H9 (cell line): ENCODE measurements around the gene PRDX3. TPM values are rescaled to one million over a fixed set of nuclear protein-coding genes. Genes with fewer than 3 reads are reported as not detected.

Experiments
- DNase-seq: peaks from one replicate; pipeline ENCODE4 v3.0.0-alpha.2; 2017
- H2AFZ ChIP-seq: one replicate; pipeline ENCODE4 v1.6.1; 2013; ENCODE audit warnings: mild to moderate bottlenecking, low read length, control low read depth, moderate library complexity
- H2AK5ac ChIP-seq: 2 replicates; pipeline ENCODE4 v1.6.1; 2013; ENCODE audit warnings: low read length, control low read depth, mixed read lengths; ENCODE audit not compliant: insufficient read length
- H2BK120ac ChIP-seq: one replicate; pipeline ENCODE4 v1.6.1; 2013; ENCODE audit warnings: low read depth, mild to moderate bottlenecking, low read length, control low read depth, inconsistent platforms; ENCODE audit not compliant: poor library complexity, severe bottlenecking
- H2BK12ac ChIP-seq: 2 replicates; pipeline ENCODE4 v1.6.1; 2013; ENCODE audit warnings: low read length, control low read depth, mixed read lengths, low read depth; ENCODE audit not compliant: insufficient read length
- H2BK15ac ChIP-seq: 2 replicates; pipeline ENCODE4 v1.6.1; 2013; ENCODE audit warnings: low read depth, low read length, control low read depth
- H2BK20ac ChIP-seq: one replicate; pipeline ENCODE4 v1.6.1; 2013; ENCODE audit warnings: low read depth, mild to moderate bottlenecking, low read length, control low read depth, inconsistent platforms; ENCODE audit not compliant: poor library complexity, severe bottlenecking
- H2BK5ac ChIP-seq: 2 replicates; pipeline ENCODE4 v1.6.1; 2013; ENCODE audit warnings: low read length, control low read depth, mixed read lengths; ENCODE audit not compliant: insufficient read length
- H3K14ac ChIP-seq: 2 replicates; pipeline ENCODE4 v1.6.1; 2013; ENCODE audit warnings: low read length, control low read depth; ENCODE audit not compliant: insufficient read depth
- H3K18ac ChIP-seq: 2 replicates; pipeline ENCODE4 v1.6.1; 2013; ENCODE audit warnings: low read depth, mild to moderate bottlenecking, mixed read lengths, low read length, control low read depth; ENCODE audit not compliant: insufficient read length
- H3K23ac ChIP-seq: 2 replicates; pipeline ENCODE4 v1.6.1; 2013; ENCODE audit warnings: low read length, control low read depth, mixed read lengths, low read depth; ENCODE audit not compliant: insufficient read length
- H3K23me2 ChIP-seq: 2 replicates; pipeline ENCODE4 v1.6.1; 2013; ENCODE audit warnings: low read depth, mild to moderate bottlenecking, mixed read lengths, low read length, control low read depth; ENCODE audit not compliant: insufficient read length, poor library complexity, severe bottlenecking
- H3K27ac ChIP-seq: 2 replicates; pipeline ENCODE4 v1.5.1; 2013; ENCODE audit warnings: low read length, control low read depth, mixed read lengths, low read depth; ENCODE audit not compliant: insufficient read length
- H3K27me3 ChIP-seq: 2 replicates; pipeline ENCODE4 v1.6.1; 2013; ENCODE audit warnings: low read length, control low read depth, inconsistent platforms; ENCODE audit not compliant: insufficient read depth
- H3K4ac ChIP-seq: 2 replicates; pipeline ENCODE4 v1.6.1; 2013; ENCODE audit warnings: low read depth, mild to moderate bottlenecking, control low read depth, inconsistent platforms, low read length, moderate library complexity
- H3K4me1 ChIP-seq: 2 replicates; pipeline ENCODE4 v1.6.1; 2013; ENCODE audit warnings: low read length, control low read depth, inconsistent platforms; ENCODE audit not compliant: insufficient read depth
- H3K4me2 ChIP-seq: 2 replicates; pipeline ENCODE4 v1.6.1; 2013; ENCODE audit warnings: low read length, control low read depth, mixed read lengths; ENCODE audit not compliant: insufficient read length, insufficient read depth
- H3K56ac ChIP-seq: 2 replicates; pipeline ENCODE4 v1.6.1; 2013; ENCODE audit warnings: low read depth, mild to moderate bottlenecking, mixed read lengths, low read length, control low read depth; ENCODE audit not compliant: insufficient read length
- H3K79me1 ChIP-seq: 2 replicates; pipeline ENCODE4 v1.6.1; 2013; ENCODE audit warnings: low read depth, mild to moderate bottlenecking, moderate library complexity, low read length, control low read depth, inconsistent platforms; ENCODE audit not compliant: insufficient read depth, poor library complexity, severe bottlenecking
- H3K79me2 ChIP-seq: 2 replicates; pipeline ENCODE4 v1.6.1; 2013; ENCODE audit warnings: low read length, control low read depth, inconsistent platforms; ENCODE audit not compliant: insufficient read depth
- H3K9ac ChIP-seq: 2 replicates; pipeline ENCODE4 v1.6.1; 2013; ENCODE audit warnings: low read length, control low read depth, mixed read lengths; ENCODE audit not compliant: insufficient read length; ENCODE audit errors: extremely low read depth
- H3K9me3 ChIP-seq: one replicate; pipeline ENCODE4 v1.6.1; 2013; ENCODE audit warnings: low read depth, low read length, inconsistent platforms; ENCODE audit not compliant: control insufficient read depth
- H3T11ph ChIP-seq: one replicate; pipeline ENCODE4 v1.6.1; 2013; ENCODE audit warnings: mild to moderate bottlenecking, low read length, control low read depth, inconsistent platforms
- H4K20me1 ChIP-seq: one replicate; pipeline ENCODE4 v1.6.1; 2013; ENCODE audit not compliant: control insufficient read depth, insufficient read length, insufficient read depth
- H4K5ac ChIP-seq: 2 replicates; pipeline ENCODE4 v1.6.1; 2013; ENCODE audit warnings: low read depth, mild to moderate bottlenecking, mixed read lengths, low read length, control low read depth; ENCODE audit not compliant: insufficient read length
- H4K8ac ChIP-seq: replicated peaks from 2 replicates; pipeline ENCODE4 v1.6.1; 2013; ENCODE audit warnings: low read length, control low read depth, mixed read lengths, low read depth; ENCODE audit not compliant: insufficient read length
- H4K91ac ChIP-seq: 2 replicates; pipeline ENCODE4 v1.6.1; 2013; ENCODE audit warnings: low read depth, mild to moderate bottlenecking, moderate library complexity, mixed read lengths, low read length, control low read depth; ENCODE audit not compliant: insufficient read length
- H3K27ac Mint-ChIP-seq, 3 experiments: 2 replicates in 2 of 3; 3 replicates in 1 of 3; pipeline ENCODE4 v1.8.0; 2020 to 2021; ENCODE audit warnings: mixed read lengths in 3 of 3, mild to moderate bottlenecking in 1 of 3, moderate library complexity in 1 of 3
- H3K27me3 Mint-ChIP-seq: 2 replicates; pipeline ENCODE4 v1.8.0; 2021; ENCODE audit warnings: low read depth, mild to moderate bottlenecking, moderate library complexity, mixed read lengths
- H3K36me3 Mint-ChIP-seq, 3 experiments: 2 replicates in 2 of 3; 3 replicates in 1 of 3; pipeline ENCODE4 v1.8.0; 2020 to 2021; ENCODE audit warnings: low read depth in 3 of 3, mixed read lengths in 3 of 3; ENCODE audit not compliant: insufficient read depth in 1 of 3
- H3K4me1 Mint-ChIP-seq, 2 experiments: 2 replicates each; pipeline ENCODE4 v1.8.0; 2020; ENCODE audit warnings: mixed read lengths in 2 of 2
- H3K4me3 Mint-ChIP-seq, 2 experiments: 2 replicates in 1 of 2; 3 replicates in 1 of 2; pipeline ENCODE4 v1.8.0; 2020 to 2021; ENCODE audit warnings: mild to moderate bottlenecking in 2 of 2, mixed read lengths in 2 of 2, moderate library complexity in 1 of 2
- H3K9me3 Mint-ChIP-seq, 2 experiments: 2 replicates in 1 of 2; 3 replicates in 1 of 2; pipeline ENCODE4 v1.8.0; 2020; ENCODE audit warnings: mild to moderate bottlenecking in 2 of 2, mixed read lengths in 2 of 2, moderate library complexity in 1 of 2
- CTCF ChIP-seq: fragments of 200-600 bp; sonication (generic); conservative IDR thresholded peaks from 3 replicates; pipeline ENCODE4 v1.8.0; 2021; ENCODE audit warnings: antibody characterized with exemption, mild to moderate bottlenecking
- WGBS: extraction: QIAGEN DNeasy Blood & Tissue Kit; methylation state at CpG from one replicate; pipeline ENCODE4 v1.1.7; 2013; ENCODE audit warnings: missing lambda C conversion rate, low lambda C conversion rate, mixed read lengths; ENCODE audit not compliant: insufficient read length; ENCODE audit errors: extremely low coverage; 5-methylcytosine and 5-hydroxymethylcytosine counted together
- total RNA-seq: library from RNA; stranded (reverse); gene quantifications from 2 replicates; pipeline ENCODE4 v1.2.1, GENCODE V29; 2021

The PRDX3 gene
- total RNA-seq, 1 experiment from 2014 or later = 181 TPM

GRCh38 chr10:119118231-119118630 is 60.4 kb downstream of the PRDX3 start:
- H3K14ac ChIP-seq = no peak overlapping the region
- no CpG with 5 or more reads among the region's 5 CpGs for WGBS
- H3K9ac ChIP-seq = no peak overlapping the region
- H2AK5ac ChIP-seq = no peak overlapping the region
- no peak for TF ChIP-seq CTCF
- H4K20me1 ChIP-seq = no peaks in the 10 kb centered on the region
- no peak overlapping the region for H3K4me3 Mint-ChIP-seq
- no peak overlapping the region for H3T11ph ChIP-seq
- H3K4ac ChIP-seq = no peak overlapping the region
- H3K79me1 ChIP-seq = no peaks in the 10 kb centered on the region
- H4K91ac ChIP-seq = no peak overlapping the region
- H3K27me3 ChIP-seq = no peaks in the 10 kb centered on the region
- no peak overlapping the region for H2BK12ac ChIP-seq
- no peak overlapping the region for H3K27ac Mint-ChIP-seq
- no peaks in the 10 kb centered on the region for H3K4me1 ChIP-seq
- H3K79me2 ChIP-seq = no peaks in the 10 kb centered on the region
- H4K5ac ChIP-seq = no peak overlapping the region
- no peak overlapping the region for H3K27ac ChIP-seq
- peaks cover 42 to 81% (median 79%) of the 10 kb centered on the region in 3 experiments for H3K36me3 Mint-ChIP-seq
- no peaks in the 10 kb centered on the region for H3K27me3 Mint-ChIP-seq
- H2BK120ac ChIP-seq = no peak overlapping the region
- H3K4me2 ChIP-seq = no peak overlapping the region
- no peaks in the 10 kb centered on the region for H3K9me3 ChIP-seq
- no peak overlapping the region for H2BK20ac ChIP-seq
- no peak overlapping the region for H2AFZ ChIP-seq
- H3K56ac ChIP-seq = no peak overlapping the region
- no peak overlapping the region for H2BK15ac ChIP-seq
- no peak overlapping the region for H4K8ac ChIP-seq
- no peak overlapping the region for H3K18ac ChIP-seq
- no peaks in the 10 kb centered on the region for H3K23me2 ChIP-seq
- H3K4me1 Mint-ChIP-seq = no peaks in the 10 kb centered on the region
- no peak overlapping the region for H3K23ac ChIP-seq
- no peak for DNase-seq
- no peaks in the 10 kb centered on the region for H3K9me3 Mint-ChIP-seq
- no peak overlapping the region for H2BK5ac ChIP-seq

Other genes starting within 250 kb of the PRDX3 start
- gene NANOS1, start 149.1 kb downstream of the PRDX3 start, total RNA-seq = 4.5 and 5.5 TPM in 2 replicates
- 206 TPM in 2 replicates for gene EIF3A, start 98.0 kb downstream of the PRDX3 start, total RNA-seq
- gene DENND10, start 74.7 kb downstream of the PRDX3 start, total RNA-seq = 62.7 and 63.2 TPM in 2 replicates
- 21.9 and 24.9 TPM in 2 replicates for gene SFXN4, start 13.1 kb downstream of the PRDX3 start, total RNA-seq
- gene GRK5, start 28.8 kb upstream of the PRDX3 start, total RNA-seq = 1.1 and 1.2 TPM in 2 replicates